Stimulated activated CD8-positive, alpha-beta memory T cell treated with anti-CD3 and anti-CD28 coated beads, Interleukin-4, amount 100 ng/mL, for 1 hour (primary cell): ENCODE results near the gene RNF212.
"Not testable (repeated sequence)": the region's sequence is repeated elsewhere in the genome, so short reads cannot be mapped to it uniquely, and the experiment has no call there.

Source experiments
- DNase-seq, 2 donors: peaks; one replicate each; pipeline ENCODE4 v3.0.0-alpha.2; 2020; ENCODE audit warnings: low read depth in 2 of 2, low spot score in 1 of 2

RNF212 gene, protein sequence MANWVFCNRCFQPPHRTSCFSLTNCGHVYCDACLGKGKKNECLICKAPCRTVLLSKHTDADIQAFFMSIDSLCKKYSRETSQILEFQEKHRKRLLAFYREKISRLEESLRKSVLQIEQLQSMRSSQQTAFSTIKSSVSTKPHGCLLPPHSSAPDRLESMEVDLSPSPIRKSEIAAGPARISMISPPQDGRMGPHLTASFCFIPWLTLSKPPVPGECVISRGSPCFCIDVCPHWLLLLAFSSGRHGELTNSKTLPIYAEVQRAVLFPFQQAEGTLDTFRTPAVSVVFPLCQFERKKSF

DNA sequence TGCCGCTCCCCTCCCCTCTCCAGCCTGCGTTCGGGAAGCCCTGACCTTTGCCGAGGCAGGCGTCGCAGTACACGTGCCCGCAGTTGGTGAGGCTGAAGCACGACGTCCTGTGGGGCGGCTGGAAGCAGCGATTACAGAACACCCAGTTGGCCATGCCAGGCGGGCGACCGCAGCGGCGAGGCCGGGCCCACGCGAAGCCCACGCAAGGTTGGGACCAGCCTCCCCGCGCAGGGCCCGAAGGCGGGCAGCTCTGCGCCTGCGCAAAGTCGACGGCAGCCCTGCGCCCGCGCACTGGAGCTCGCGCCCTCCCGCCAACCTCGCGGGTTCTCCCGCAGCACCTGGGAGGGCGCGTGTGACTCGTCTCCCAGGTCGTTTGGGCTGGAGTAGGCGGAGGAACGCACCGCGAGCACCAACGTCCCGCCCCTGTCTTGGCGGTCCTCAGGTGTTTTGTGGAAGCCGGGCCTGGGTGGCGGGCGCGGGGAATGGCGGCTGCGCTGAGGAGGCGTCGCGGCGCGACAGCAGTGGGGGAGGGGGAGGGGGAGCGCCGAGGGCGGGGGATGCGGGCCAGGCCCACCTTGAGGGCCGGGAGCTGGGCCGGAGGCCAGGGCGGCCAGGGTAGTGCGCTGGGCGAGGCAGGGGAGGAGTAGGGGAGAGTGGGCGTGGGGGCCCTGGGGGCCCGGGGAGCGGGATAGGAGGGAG is at the start of gene RNF212:
Gene RNF212, minus strand, starts transcription at position 254 of the 699 bp plus-strand sequence. Its CDS starts 100 bp downstream, at position 154.
- DNase-seq: peak in 1 of 2 donors; percentile 8

DNA sequence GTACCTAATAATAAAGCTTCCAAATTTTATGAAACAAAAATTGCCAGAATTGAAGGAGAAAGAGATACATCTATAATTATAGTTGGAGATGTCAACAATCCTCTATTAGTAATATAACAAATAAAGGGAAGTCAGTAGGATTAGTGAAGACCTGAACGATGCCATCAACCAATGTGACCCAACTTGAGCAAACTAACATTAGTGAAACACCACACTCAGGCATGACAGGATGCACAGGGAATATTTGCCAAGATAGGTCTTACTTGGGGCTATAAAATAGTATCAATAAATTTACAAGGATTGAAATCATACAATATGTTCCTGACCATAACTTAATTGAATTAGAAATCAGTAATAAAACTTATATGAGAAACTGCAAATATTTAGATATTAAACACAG is 47.0 kb upstream of the RNF212 start:
- no peak for DNase-seq

DNA sequence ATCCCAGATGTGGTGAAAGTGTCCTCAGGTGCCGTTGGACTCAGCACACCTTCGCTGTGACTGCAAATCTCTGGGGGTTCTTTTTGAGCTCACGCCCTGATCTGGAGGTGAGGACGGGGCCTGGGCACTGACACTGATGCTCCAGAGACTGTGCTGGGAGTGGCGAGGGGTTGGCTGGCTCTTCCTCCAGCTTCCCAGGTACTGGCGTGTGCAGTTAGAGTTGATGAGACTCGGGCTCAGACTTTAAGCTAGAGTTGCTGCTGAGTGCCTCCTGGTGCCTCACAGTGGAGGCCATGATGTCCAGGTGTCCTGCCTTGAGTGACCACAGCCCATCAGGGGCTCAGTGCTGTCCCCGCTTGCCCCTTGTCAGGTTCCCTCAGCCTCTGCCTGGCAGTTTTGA is 42.7 kb upstream of the RNF212 start:
- no peak for DNase-seq

DNA sequence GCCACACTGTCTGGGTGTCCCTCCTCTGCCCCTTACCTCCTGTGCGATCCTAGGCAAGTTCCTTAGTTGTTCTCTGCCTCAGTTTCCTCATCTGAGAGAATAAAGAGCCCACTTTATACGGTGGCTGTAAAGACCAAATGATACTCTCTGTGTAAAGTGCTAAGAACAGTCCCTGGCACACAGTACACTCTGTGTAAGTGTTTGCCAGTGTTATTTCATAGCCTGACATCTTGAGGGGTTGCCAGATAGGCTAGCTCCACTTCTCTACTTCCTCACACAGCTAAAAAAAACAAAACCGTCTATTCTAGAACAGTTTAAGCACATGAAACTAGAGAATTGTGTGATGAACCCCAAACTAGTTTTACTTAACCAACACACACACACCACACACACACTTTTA is 42.0 kb upstream of the RNF212 start:
- DNase-seq: no peak

DNA sequence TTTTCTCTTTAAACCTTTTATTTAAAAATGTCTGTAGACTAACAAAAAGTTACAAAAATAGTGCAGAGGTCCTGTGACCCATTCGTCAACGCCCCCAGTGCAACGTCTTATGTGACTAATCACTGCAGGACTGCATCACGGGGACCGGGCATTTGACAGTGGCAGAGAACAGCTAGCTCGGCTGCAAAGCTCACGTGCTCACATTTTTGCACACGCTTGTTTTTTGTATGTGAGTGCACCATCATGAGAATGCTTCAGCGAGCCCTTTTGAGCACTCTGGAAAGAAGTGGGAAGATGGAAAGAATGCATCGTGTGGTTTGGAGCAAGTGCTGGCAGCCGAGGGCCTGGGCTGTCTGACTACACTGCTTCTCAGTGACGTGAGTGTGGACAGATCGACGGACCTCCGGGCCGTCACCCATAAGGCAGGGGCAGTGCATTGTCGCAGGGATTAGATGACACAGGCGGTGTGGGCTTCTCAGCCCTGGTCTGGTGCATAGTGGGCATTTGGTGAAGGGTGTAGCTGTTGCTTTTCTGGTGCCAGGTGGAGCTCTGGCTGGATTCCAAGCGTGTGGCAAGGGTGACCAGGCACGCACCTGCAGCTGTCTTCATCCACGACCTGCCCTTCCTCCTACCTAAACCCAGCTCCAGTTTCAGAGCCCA is 41.3 kb upstream of the RNF212 start:
- no peak for DNase-seq

DNA sequence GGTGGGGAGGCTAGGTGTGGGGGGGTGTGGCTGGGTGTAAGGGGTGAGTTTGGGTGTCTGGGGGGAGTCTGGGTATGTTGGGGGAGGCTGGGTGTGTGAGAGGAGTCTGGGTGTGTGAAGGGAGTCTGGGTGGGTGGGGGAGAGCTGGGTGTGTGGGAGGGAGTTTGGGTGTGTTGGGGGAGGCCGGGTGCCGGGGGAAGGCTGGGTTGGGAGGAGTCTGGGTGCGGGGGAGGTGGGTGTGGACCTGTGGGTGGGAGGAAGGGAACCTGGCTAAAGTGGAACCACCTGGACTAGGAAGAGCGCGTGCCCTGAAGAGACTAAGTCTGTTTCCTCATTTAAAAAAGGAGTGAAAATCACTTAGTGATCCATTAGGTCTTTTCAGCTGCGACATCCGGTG is 40.8 kb upstream of the RNF212 start:
- no peak for DNase-seq

DNA sequence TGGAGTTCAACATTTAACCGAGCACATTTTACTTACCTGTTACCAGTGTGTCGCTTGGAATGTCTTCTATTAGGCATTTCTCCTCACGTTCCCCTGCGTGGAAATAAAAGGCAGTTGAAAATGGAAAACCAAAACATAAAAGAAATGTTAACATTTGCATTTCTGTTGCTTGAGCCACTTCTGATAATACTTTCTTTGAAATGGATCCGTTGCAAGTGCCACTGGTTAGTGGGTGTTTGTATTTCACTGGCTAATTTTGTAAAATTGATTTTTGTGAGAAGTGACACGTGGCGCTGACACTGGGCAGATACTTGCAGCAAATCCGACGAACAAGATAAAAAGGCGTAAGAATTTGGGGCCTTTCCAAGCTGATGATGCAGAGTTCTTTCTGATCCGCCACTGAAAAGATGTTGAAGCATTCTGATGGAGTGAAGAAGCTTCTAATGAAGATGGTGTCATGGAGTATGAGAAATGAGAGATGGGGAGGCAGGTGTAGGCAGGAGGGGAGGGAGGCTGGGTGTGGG is 40.3 kb upstream of the RNF212 start:
- no peak for DNase-seq

DNA sequence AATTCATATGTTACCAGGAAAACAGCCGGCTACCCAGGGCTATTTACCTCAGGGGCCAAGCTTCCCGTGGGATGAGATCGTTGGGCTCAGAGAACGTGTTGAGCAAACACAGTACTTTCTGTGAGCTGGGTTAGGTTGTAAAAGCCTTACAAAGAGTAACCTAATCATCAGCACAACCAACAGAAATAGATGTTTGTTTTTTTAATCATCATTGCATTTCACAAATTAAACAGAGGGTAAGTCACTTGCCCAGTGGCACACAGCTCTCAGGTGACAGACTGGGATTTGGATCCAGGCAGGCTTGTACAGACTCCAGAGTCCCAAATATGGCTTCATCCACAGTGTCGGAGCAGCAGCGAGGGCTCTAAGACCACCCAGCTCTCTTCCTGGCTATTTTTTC is 38.9 kb upstream of the RNF212 start:
- no peak for DNase-seq

DNA sequence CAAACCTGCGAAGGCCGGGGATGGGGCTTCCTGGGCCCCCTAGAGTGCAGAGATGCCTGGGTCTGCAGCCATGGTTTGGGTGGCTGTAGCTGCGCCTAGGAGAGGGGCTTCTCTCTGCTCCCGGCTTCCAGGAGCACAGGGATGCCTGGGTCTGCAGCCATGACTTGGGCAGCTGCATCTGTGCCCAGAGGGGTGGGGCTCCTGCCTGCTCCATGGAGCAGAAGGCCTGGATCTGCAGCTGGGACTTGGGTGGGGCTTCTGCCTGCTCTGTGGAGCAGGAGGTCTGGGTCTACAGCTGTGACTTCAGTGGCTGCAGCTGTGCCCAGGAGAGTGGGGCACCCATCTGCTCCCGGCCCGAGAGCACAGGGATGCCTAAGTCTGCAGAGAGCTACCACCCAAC is 38.2 kb upstream of the RNF212 start:
- DNase-seq: no peak

DNA sequence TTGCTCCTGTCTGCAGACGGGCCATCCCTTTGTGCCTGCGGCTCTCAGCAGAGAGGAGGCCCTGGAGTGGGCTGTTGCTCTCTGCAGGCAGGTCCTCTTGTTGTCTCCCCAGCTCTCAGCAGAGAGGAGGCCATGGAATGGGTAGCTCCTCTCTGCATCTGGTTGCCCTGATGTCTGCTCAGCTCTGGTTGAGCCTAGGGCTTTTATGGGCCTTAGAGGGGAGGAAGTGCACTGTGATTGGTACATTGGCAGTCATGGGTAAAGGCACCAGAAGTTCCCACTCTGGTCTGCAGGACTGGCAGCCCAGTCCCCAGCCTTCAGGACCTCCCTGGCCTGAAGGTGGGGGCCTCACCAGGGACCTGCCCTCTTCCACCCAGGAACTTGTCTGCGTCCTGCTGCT is 37.5 kb upstream of the RNF212 start:
- no peak for DNase-seq

DNA sequence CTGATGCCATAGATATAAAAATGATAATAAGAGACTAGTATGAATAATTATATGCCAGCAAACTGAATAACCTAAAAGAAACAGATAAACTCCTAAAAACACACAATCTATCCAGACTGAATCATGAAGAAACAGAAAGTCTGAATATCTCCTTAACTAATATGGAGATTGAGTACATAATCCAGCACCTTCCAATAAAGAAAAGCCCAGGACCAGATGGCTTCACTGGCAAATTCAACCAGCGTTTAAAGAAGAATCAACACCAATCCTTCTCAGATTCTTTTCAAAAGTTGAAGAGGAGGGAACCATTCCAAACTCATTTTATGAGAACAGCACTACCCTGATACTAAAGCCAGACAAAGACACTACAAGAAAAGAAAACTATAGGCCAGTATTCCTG is 26.5 kb upstream of the RNF212 start:
- no peak for DNase-seq

DNA sequence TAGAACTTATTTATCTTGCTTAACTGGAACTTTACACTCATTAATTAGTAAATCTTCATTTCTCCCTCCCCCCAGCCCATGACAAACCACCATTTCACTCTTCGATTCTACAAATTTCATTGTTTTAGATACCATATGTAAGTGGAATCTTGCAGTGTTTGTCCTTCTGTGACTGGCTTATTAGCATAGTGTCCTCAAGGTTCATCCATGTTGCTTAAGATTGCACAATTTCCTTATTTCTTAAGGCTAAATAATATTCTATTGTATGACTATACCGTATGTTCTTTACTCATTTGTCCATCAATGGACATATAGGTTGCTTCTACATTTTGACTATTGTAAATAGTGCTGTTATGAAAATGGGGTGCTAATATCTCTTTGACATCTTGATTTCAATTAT is 24.5 kb upstream of the RNF212 start:
- no peak for DNase-seq

DNA sequence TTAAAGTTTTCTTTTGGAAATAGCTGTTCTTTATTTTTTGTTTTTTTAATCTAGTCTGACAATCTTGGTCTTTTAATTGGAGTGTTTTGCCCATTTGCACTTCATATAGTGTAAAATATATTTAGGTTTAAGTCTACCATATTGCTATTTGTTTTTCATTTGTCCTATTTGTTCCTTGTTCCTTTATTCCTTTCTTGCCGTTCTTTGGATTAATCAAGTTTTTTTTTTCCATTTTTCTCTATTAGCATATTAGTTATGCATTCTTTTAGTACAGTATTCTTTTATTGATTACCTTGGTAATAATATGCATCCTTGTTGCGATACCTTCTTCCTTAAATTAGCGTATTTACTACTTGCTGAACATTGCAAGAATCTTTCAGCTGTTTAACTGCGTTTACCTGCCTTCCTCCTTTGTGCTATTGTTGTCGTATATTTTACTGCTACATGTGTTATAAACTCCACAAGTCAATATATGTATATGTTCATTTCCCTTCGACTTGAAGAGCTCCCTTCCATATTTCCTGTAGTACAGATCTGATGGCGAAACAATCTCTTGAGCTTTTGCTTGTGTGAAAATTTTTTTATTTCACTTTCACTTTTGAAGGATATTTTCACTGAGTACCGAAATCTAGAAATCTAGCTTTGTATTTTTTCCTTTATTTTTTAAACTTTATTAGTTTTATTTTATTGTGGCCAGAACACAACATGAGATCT is 23.9 kb upstream of the RNF212 start:
- no peak for DNase-seq

DNA sequence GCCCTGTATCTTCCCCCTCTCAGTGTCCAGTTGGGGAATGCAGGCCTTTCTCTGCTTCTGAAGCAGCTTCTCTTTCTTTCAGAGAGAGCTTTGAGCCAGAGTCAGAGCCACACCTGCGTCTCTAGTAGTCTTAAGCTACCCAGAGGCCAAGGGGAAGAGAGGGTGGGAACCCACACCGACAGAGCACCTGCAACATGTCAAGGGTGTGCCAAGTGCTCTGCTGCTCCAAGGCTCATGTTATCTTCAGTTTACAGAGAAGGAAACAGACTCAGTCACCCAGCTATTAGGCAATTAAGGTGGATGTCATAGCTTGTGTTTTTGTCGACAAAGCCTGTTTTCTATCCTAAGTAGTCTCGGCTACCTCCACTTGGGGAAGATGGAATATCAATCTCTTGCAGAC is 22.7 kb upstream of the RNF212 start:
- DNase-seq: no peak

DNA sequence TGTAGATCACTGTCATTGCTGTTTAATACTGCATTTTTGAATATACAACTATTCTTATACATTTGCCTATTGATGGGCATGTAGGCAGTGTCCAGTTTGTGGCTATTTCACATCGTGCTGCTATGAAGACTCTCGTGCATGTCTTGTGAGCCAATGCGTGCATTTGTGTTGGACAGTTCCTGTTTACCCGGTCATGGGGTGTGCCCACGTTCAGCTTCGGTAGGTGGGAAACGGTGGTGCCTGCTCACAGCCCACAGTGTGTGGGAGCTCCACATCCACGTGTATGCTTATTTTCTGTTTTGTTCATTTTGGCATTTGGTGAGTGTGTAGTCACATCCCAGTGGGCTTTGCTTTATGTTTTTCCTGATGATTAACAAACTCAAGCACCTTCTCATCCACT is 19.7 kb upstream of the RNF212 start:
- no peak for DNase-seq

DNA sequence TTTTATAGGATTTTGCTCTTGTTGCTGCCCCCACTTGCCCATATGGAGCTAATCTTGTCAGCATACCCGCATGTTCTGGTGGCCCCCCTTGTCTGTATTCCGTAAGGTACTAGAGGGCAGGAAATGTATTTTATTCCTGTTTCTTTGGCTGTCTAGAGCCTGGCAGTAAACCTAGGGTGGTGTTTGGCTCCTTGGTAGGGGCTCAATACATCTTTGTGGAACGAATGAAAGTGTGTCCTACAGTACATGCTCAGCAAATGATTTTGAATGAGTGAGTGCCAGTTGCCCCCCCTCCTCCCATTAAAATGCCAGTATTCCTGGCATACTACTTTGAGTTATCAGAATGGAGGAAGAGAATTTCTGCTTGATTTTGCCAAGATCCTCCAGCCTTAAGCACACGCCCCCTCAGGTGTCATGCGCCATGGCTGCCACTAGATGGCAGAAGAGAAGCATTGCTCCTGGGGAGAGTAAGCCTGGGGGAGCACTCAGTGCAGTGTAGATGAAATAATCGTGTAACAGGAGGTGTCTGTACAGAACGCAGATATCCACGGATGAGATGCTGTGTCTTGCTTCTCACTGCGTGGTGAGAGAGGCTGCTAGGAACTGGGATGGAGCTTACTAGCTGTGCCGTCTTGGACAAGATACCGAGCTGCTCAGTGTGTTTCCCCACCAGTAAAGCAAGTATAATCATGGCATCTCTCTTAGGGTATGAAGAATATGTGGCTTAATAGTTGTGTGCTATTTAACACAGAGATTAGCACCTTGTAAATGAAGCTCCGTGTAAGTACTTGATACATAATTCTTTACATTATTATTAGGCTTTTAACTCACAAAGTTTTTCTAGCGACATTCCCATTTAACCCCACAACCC is 17.2 kb upstream of the RNF212 start:
- DNase-seq: peak; percentile 45 to 55

DNA sequence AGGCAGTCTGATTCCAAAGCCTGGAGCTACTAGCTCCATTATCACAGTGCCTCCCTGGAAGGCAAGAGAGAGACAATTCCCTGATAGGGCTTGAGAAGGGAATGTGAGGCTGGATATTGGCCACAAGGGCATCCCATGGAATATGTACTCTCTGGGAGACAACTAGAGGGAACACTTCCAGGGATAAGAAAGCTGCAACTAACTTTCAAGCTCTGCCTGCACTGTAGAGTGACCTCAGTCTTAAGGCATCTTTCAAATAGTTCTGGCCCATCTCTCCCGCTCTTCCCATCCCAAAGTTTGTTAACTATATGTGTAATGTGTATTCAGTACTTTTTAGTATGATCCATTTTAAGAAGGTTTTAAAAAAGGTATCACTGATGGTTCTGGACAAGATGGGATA is 13.1 kb upstream of the RNF212 start:
- DNase-seq: no peak

DNA sequence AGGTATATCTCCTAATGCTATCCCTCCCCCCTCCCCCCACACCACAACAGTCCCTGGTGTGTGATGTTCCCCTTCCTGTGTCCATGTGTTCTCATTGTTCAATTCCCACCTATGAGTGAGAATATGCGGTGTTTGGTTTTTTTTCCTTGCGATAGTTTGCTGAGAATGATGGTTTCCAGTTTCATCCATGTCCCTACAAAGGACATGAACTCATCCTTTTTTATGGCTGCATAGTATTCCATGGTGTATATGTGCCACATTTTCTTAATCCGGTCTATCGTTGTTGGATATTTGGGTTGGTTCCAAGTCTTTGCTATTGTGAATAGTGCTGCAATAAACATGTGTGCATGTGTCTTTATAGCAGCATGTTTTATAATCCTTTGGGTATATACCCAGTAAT is 12.1 kb upstream of the RNF212 start:
- not testable (repeated sequence) for DNase-seq

DNA sequence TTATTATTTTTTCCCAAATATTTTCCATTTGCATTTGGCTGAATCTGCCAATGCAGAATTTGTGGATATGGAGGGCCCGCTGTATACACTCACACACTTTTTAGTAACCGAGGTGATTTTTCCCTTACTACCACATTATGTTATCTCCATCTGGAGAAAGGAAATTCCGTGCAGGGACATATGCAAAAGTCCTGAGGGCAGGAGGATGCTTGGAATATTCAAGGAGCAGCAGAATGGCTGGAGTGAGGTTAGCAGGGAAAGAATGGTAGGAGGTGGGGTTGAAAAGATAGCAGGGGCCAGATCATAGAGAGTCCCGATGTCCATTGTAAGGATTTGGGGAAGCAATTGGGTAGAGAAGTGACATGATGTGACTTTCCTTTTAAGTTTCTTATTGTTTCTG is 11.5 kb upstream of the RNF212 start:
- no peak for DNase-seq

DNA sequence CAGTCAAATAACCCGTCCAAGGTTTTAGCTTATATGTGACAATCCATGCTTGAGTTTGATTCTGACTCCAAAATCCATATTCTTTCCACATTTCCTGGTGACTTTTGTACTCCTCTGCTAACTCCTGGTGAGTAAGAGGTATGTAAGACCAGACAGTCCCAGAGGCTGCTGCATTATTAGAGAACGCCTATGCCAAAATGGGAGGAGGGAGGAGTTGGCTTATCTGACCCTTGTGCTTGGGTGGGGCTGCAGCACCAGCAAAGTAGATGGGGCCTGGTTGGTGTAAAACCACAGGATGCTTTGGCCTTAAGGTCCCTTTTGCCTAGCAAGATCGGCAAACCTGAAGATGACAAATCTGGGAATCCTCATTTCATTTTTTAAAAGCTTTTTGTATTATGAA is 9.1 kb upstream of the RNF212 start:
- DNase-seq: no peak

DNA sequence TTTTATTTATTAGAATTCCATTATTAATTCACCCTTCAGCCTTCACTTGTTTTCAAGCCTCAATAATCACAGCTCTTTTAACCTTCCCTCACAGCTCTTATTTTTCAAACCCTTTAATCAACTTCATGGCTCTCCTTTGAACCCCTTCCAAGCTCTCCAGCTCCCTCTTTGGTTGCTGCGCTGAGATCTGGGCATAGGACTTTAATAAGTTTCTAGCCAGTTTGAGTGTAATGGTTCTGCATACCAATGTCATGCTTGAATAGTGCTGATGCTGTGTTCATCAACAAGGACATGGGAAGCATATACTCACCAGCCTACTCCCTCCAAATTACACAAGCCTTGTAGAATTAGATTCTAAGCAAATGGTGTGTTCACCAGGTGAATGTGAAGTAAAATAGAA is 3.5 kb upstream of the RNF212 start:
- DNase-seq: no peak
